GM23248 (cell line): Measurements from ENCODE around the gene PAFAH1B2. TPM values are rescaled to one million over a fixed set of nuclear protein-coding genes. Genes with fewer than 3 reads are reported as not detected.
"Not testable (repeated sequence)": the region's sequence is repeated elsewhere in the genome, so short reads cannot be mapped to it uniquely, and the experiment has no call there.

Experiments used
- DNase-seq: peaks from one replicate; pipeline ENCODE4 v3.0.0-alpha.2; 2015
- H2AFZ ChIP-seq: fragments of 200-600 bp; sonication (generic); 2 replicates; pipeline ENCODE4 v1.6.1; 2016; ENCODE audit warnings: antibody characterized with exemption
- H3F3A ChIP-seq: fragments of 200-600 bp; sonication (generic); 2 replicates; pipeline ENCODE4 v1.6.1; 2016; ENCODE audit warnings: mild to moderate bottlenecking, antibody characterized with exemption, mixed run types; ENCODE audit not compliant: insufficient read depth
- H3K27ac ChIP-seq: fragments of 200-600 bp; sonication (generic); 2 replicates; pipeline ENCODE4 v1.5.1; 2016; ENCODE audit warnings: mild to moderate bottlenecking
- H3K27me3 ChIP-seq: fragments of 200-600 bp; sonication (generic); replicated peaks from 2 replicates; pipeline ENCODE4 v1.6.1; 2016; ENCODE audit warnings: mild to moderate bottlenecking; ENCODE audit not compliant: insufficient read depth
- H3K36me3 ChIP-seq: fragments of 200-600 bp; sonication (generic); 2 replicates; pipeline ENCODE4 v1.6.1; 2016; ENCODE audit warnings: low read depth, mild to moderate bottlenecking
- H3K4me1 ChIP-seq: fragments of 200-600 bp; sonication (generic); 2 replicates; pipeline ENCODE4 v1.6.1; 2016; ENCODE audit warnings: mild to moderate bottlenecking; ENCODE audit not compliant: insufficient read depth
- H3K4me2 ChIP-seq: fragments of 200-600 bp; sonication (generic); one replicate; pipeline ENCODE4 v1.6.1; 2016; ENCODE audit warnings: mild to moderate bottlenecking; ENCODE audit not compliant: unreplicated experiment
- H3K4me3 ChIP-seq: fragments of 200-600 bp; sonication (generic); 2 replicates; pipeline ENCODE4 v1.5.1; 2016; ENCODE audit warnings: mild to moderate bottlenecking
- H3K79me2 ChIP-seq: fragments of 200-600 bp; sonication (generic); 2 replicates; pipeline ENCODE4 v1.6.1; 2016; ENCODE audit warnings: mild to moderate bottlenecking; ENCODE audit not compliant: insufficient read depth
- H3K9ac ChIP-seq: fragments of 200-600 bp; sonication (generic); 2 replicates; pipeline ENCODE4 v1.6.1; 2016; ENCODE audit warnings: mild to moderate bottlenecking
- H3K9me2 ChIP-seq: fragments of 200-600 bp; sonication (generic); 2 replicates; pipeline ENCODE4 v1.6.1; 2016; ENCODE audit warnings: mixed run types, mild to moderate bottlenecking, moderate library complexity; ENCODE audit not compliant: insufficient read depth
- H3K9me3 ChIP-seq: fragments of 200-600 bp; sonication (generic); one replicate; pipeline ENCODE4 v1.6.1; 2017; ENCODE audit warnings: low read depth
- H4K20me1 ChIP-seq: fragments of 200-600 bp; sonication (generic); 2 replicates; pipeline ENCODE4 v1.6.0; 2016; ENCODE audit not compliant: insufficient read depth
- EZH2 ChIP-seq: fragments of 200-600 bp; sonication (generic); IDR thresholded peaks from 2 replicates; pipeline ENCODE4 v1.6.1; 2018; ENCODE audit warnings: antibody characterized with exemption, mild to moderate bottlenecking; ENCODE audit not compliant: insufficient read depth, poor library complexity, severe bottlenecking
- EZH2phosphoT487 ChIP-seq: fragments of 200-600 bp; sonication (generic); IDR thresholded peaks from 2 replicates; pipeline ENCODE4 v1.6.1; 2018; ENCODE audit warnings: antibody characterized with exemption, moderate library complexity, mild to moderate bottlenecking, low read depth; ENCODE audit not compliant: insufficient read depth
- WGBS, 2 experiments: methylation state at CpG; one replicate each; pipeline ENCODE4 v1.1.6; 2015 to 2017; ENCODE audit warnings: low lambda C conversion rate in 2 of 2, low coverage in 1 of 2; ENCODE audit errors: missing lambda C conversion rate in 2 of 2; 5-methylcytosine and 5-hydroxymethylcytosine counted together
- in situ Hi-C: fragments of 300-500 bp; cut with MboI; formaldehyde crosslinking; loops from 2 replicates; pipeline ENCODE4 v1.15.0; 2020
- polyA plus RNA-seq: library from polyadenylated mRNA; unstranded; fragments of >200 nt; fragmentation: Nextera tagmentation; extraction: Ambion mirVana; gene quantifications from 2 replicates; pipeline ENCODE4 v1.2.1, GENCODE V29; 2016
- total RNA-seq: library from RNA; depleted of rRNA; stranded (reverse); fragments of >200 nt; shearing (Covaris generic); gene quantifications from 2 replicates; pipeline ENCODE4 v1.2.3, GENCODE V29; 2014

Gene PAFAH1B2
- total and polyA plus RNA-seq, 2 experiments from 2014 or later: 116 to 140 TPM

DNA sequence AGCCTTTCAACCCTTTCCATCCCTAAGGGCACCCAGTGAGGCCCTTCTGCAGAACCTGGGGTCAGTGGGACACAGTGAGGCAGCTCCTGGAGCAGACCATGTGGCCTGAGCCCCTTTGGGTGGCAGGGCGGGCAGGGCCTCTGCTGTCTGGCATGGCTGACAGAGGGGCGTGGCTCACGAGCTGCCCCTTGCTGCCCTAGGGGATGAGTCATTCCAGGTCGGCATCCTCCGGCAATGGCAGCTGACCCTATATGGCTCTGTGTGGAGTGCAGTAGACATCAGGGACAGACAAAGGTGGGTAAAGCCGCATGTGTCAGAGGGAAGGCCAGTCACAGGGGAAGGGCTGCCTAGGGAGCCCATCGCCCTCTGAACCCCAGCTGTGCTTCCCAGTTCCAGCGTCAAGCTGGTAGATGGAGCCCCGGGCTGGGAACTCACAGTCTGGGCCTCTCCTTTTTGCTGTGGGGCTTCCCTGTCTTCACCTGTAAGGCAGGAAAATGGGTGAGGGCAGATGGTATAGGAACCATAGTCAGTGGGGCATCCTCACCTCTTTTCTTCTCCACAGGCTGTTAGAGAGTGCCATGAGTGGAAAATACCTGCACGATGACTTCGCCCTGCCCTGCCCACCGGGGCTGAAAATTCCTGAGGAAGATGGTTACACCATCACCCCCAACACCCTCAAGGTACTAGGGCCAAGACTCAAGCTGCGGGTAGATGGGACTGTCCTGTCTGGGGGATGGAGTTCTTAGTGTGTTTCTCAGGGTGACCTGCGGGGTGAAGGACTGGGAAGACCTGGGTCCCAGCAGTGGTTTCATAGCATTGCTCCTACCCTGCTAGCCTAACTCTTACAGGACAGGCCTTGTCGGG lies 6.6 kb upstream of the PAFAH1B2 start:
- H3K4me3 ChIP-seq, H3K4me1 ChIP-seq, DNase-seq, H3K9me3 ChIP-seq, H3K27ac ChIP-seq, H3K27me3 ChIP-seq, in situ Hi-C loops, H2AFZ ChIP-seq, H3K9ac ChIP-seq, H3K4me2 ChIP-seq, H3K9me2 ChIP-seq, H3F3A ChIP-seq, H4K20me1 ChIP-seq, H3K36me3 ChIP-seq, H3K79me2 ChIP-seq: not testable (repeated sequence)
- no CpG with 5 or more reads among the region's 15 CpGs for WGBS, 2 experiments

DNA sequence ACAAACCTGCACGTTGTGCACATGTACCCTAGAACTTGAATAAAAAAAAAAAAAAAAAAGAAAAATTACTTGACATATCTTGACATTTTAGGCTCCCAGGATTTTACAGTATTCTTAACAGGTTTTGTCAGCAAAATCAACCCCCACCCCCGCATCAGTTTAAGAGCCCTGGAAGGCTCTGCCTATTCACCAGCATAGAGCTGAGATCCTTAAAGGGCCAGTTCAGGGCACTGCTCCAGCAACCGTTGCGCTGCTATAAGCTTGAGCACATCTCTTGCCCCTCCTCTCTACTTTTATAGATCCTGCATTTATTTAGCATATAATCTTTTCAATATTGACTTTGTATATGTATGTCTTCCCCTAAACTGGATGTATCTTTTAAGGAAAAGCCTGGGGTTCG lies 697 bp upstream of the PAFAH1B2 start:
- DNase-seq: peak; percentile 78
- Histone ChIP-seq H4K20me1 (peaks cover 4% of the 10 kb centered on the region; the same call in 1 of the 2 replicates), H2AFZ (peak overlapping the region; percentile 96), H3K27me3 (no peaks in the 10 kb centered on the region), H3K9me3 (no peaks in the 10 kb centered on the region), H3K79me2 (peaks cover 40% of the 10 kb centered on the region), H3K9me2 (no peaks in the 10 kb centered on the region), H3K4me2 (peak overlapping the region; percentile 95), H3K4me1 (0 out of 2 replicates have a peak, but pooled peaks cover 17% of the 10 kb centered on the region), H3K9ac (peak overlapping the region; percentile 94), H3K27ac (peak overlapping the region; percentile 90), H3K36me3 (peaks cover 11% of the 10 kb centered on the region; the same call in 1 of the 2 replicates), H3F3A (peaks cover 26% of the 10 kb centered on the region), H3K4me3 (peak overlapping the region; percentile 95)
- in situ Hi-C loops: no loop called here
- no peak for TF ChIP-seq EZH2phosphoT487
- TF ChIP-seq EZH2: no peak
- 3 to 9% methylated on average over 5 of the region's 5 CpGs for WGBS, 2 experiments

DNA sequence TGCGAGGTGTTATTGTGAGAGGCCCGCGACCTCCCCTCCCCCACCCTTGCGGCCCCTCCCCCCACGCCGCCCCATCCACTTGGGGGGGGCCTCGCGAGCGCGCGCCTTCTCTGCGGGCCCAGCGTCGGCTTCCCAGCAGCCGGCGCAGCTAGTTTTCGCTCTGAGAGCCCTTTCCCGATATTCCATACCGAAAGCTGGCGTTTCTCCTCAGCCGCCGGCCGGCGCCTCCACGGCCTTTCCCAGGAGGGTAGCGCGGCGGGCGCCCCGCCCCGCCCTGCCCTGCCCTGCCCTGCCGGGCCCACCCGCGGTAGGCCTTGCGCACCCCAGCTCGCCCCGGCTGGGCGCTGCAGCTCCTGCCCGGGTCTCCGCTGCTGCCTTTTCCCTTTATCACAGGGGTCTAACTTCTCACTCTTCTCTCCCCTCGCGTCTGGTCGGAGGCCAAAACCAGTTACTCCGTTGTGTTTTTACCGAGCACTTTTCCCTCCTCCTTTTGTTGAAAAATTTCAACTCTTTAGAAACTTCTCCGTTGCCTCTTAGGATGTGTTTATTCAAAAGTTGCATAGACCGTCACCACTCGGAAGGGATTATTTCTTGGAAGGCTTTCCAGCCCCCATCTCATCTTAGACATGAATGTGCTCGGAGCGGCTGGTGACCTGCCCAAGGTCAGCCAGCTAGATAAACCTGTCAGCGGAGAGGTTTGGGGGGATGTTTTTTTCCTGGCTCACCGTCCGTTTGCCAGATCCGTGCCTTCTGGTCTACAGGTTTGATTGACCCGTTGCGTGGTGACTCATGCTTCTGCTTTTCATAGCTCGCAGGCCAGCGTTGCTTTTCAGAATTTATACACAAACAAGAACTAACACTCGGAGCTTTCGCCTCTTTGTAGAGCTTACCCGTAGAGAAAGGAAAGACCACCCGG lies 648 bp downstream of the PAFAH1B2 start:
- Histone ChIP-seq H3K9ac (peak overlapping the region; percentile 94), H3K4me2 (peak overlapping the region; percentile 95), H3K9me3 (no peaks in the 10 kb centered on the region), H2AFZ (peak overlapping the region; percentile 96), H3F3A (peaks cover 26% of the 10 kb centered on the region), H3K27ac (peak overlapping the region; percentile 90), H3K79me2 (peaks cover 54% of the 10 kb centered on the region), H3K4me1 (0 out of 2 replicates have a peak, but pooled peaks cover 17% of the 10 kb centered on the region), H3K4me3 (peak overlapping the region; percentile 95), H3K27me3 (no peaks in the 10 kb centered on the region), H4K20me1 (peaks cover 8% of the 10 kb centered on the region; the same call in 1 of the 2 replicates), H3K36me3 (peaks cover 11% of the 10 kb centered on the region; the same call in 1 of the 2 replicates), H3K9me2 (no peaks in the 10 kb centered on the region)
- DNase-seq: peak; percentile 87
- in situ Hi-C loops: no loop called here
- TF ChIP-seq EZH2phosphoT487: no peak
- TF ChIP-seq EZH2: no peak
- 1% methylated on average over 41 to 57 of the region's 62 CpGs for WGBS, 2 experiments

DNA sequence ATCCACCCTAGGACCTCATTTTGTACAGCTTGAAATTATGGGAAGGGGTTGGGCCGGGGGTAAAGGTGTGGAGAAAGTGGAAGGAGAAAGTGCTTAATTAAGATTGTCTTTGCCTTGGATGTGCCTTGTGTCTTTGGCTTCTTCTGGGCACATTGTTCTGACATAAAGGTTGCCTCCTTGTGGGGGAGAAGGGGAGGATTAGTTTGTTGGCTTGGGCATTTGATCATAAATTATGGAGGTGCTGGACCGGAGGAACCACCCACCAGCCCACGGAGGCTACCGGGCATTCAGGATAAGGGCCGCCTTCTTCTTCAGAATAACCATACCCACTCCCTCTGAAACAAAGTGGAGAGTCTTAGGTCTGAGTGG lies 1.3 kb downstream of the PAFAH1B2 start:
- H3K9ac ChIP-seq: peak overlapping the region; percentile 94
- no peaks in the 10 kb centered on the region for H3K9me3 ChIP-seq
- no peaks in the 10 kb centered on the region for H3K9me2 ChIP-seq
- peaks cover 11% of the 10 kb centered on the region; the same call in 1 of the 2 replicates for H3K36me3 ChIP-seq
- peak; percentile 79 for DNase-seq
- H3K27me3 ChIP-seq: no peaks in the 10 kb centered on the region
- H4K20me1 ChIP-seq: peaks cover 9% of the 10 kb centered on the region; the same call in 1 of the 2 replicates
- H3K4me3 ChIP-seq: peak overlapping the region; percentile 95
- peak overlapping the region; percentile 95 for H3K4me2 ChIP-seq
- H3F3A ChIP-seq: peaks cover 26% of the 10 kb centered on the region
- TF ChIP-seq EZH2 (no peak), EZH2phosphoT487 (no peak)
- peaks cover 60% of the 10 kb centered on the region for H3K79me2 ChIP-seq
- WGBS, 2 experiments: 1 to 3% methylated on average over 5 of the region's 5 CpGs
- in situ Hi-C loops: no loop called here
- 0 out of 2 replicates have a peak, but pooled peaks cover 17% of the 10 kb centered on the region for H3K4me1 ChIP-seq
- peak overlapping the region; percentile 90 for H3K27ac ChIP-seq
- no peak overlapping the region for H2AFZ ChIP-seq
